ENCODE results near the gene LAMTOR2.

DNA sequence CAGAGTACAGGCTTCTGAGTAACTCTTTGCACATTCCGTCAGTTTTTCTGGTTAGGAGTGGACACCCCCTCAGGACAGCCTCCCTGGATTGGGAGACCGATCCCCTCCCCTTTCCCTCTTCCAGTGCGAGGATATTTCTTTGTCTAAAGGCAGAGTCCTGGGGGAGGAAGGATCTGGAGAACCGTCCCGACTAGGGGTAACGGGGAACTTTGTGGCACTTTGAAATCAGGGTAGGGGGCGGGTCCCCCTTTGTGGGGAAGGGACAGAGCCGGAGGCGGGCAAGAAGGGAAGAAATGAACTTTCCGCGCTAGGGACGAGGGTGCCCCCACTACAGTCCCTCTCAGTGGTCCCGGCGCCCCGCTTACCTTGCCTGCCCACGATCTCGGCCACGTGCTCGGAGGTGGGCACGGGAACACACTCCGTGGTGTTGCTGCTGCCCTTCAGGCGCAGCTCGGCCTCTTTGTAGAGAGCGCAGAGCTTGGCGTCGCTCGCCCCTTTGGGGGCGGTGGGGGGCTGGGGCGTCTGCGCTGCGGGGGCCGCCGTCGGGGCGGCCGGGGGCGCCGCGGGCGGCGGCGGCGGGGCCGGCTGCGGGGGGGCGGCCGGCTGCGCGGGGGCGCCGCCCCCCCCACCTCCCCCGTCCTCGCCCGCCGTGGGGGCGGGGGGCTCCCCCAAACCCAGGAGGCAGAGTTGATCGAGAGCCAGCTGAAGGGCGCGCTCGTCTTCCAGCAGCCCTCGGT is 26.8 kb downstream of the LAMTOR2 start:
- TF ChIP-seq, protein P1, sequence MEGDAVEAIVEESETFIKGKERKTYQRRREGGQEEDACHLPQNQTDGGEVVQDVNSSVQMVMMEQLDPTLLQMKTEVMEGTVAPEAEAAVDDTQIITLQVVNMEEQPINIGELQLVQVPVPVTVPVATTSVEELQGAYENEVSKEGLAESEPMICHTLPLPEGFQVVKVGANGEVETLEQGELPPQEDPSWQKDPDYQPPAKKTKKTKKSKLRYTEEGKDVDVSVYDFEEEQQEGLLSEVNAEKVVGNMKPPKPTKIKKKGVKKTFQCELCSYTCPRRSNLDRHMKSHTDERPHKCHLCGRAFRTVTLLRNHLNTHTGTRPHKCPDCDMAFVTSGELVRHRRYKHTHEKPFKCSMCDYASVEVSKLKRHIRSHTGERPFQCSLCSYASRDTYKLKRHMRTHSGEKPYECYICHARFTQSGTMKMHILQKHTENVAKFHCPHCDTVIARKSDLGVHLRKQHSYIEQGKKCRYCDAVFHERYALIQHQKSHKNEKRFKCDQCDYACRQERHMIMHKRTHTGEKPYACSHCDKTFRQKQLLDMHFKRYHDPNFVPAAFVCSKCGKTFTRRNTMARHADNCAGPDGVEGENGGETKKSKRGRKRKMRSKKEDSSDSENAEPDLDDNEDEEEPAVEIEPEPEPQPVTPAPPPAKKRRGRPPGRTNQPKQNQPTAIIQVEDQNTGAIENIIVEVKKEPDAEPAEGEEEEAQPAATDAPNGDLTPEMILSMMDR (conservative IDR thresholded peaks at IDR 0.05 in 1 of 2, IDR thresholded peaks at IDR 0.05 in 1 of 2; ENCODE audit: low read depth in 1 of 2, low read length in 2 of 2) = no peak
- TF ChIP-seq EZH2 (IDR thresholded peaks at IDR 0.05; ENCODE audit: low read length, missing control alignments) = no peak

All from fibroblast of lung (primary cell).